ENCODE measurements around the gene LPAR2.

LPAR2 gene

GRCh38 chr19:19595171-19595701, 32.8 kb downstream of the LPAR2 start:
- Histone ChIP-seq H4K20me1 (ENCODE audit: insufficient read depth, low read length) (no peaks in the 10 kb centered on the region), H3K4me3 (ENCODE audit: low read length) (no peak overlapping the region), H3F3A (ENCODE audit: insufficient read depth, low read length) (no peaks in the 10 kb centered on the region), H3K9me2 (replicated peaks; ENCODE audit: insufficient read depth, low read length) (no peaks in the 10 kb centered on the region), H3K9ac (ENCODE audit: low read length) (no peak overlapping the region), H3K27me3 (replicated peaks; ENCODE audit: insufficient read depth, low read length) (no peaks in the 10 kb centered on the region; the same call in 1 of the 2 replicates), H3K27ac (ENCODE audit: low read length) (no peak overlapping the region), H3K4me2 (ENCODE audit: low read depth, low read length) (no peak overlapping the region), H2AFZ (ENCODE audit: low read length) (no peak overlapping the region), H3K36me3 (replicated peaks; ENCODE audit: insufficient read depth, low read length) (no peaks in the 10 kb centered on the region), H3K9me3 (replicated peaks; ENCODE audit: insufficient read depth, low read length) (no peaks in the 10 kb centered on the region), H3K79me2 (ENCODE audit: low read length) (no peaks in the 10 kb centered on the region), H3K4me1 (ENCODE audit: low read length) (0 out of 2 replicates have a peak, but pooled peaks cover 8% of the 10 kb centered on the region)
- TF ChIP-seq EZH2phosphoT487 (IDR thresholded peaks at IDR 0.05; ENCODE audit: low read length) (no peak), CTCF (IDR thresholded peaks at IDR 0.05; ENCODE audit: low read length) (no peak), EZH2 (optimal IDR thresholded peaks at IDR 0.05; ENCODE audit: low read depth, low read length) (no peak)
- no peak for DNase-seq

- Histone ChIP-seq H3K9me3 (replicated peaks; ENCODE audit: insufficient read depth, low read length) (no peaks in the 10 kb centered on the region), H2AFZ (ENCODE audit: low read length) (no peak overlapping the region), H3K9me2 (replicated peaks; ENCODE audit: insufficient read depth, low read length) (no peaks in the 10 kb centered on the region), H3K36me3 (replicated peaks; ENCODE audit: insufficient read depth, low read length) (no peaks in the 10 kb centered on the region), H3F3A (ENCODE audit: insufficient read depth, low read length) (no peaks in the 10 kb centered on the region), H3K27me3 (replicated peaks; ENCODE audit: insufficient read depth, low read length) (no peaks in the 10 kb centered on the region; the same call in 1 of the 2 replicates), H3K79me2 (ENCODE audit: low read length) (no peaks in the 10 kb centered on the region), H3K4me2 (ENCODE audit: low read depth, low read length) (no peak overlapping the region), H3K9ac (ENCODE audit: low read length) (no peak overlapping the region), H3K27ac (ENCODE audit: low read length) (no peak overlapping the region), H4K20me1 (ENCODE audit: insufficient read depth, low read length) (no peaks in the 10 kb centered on the region), H3K4me3 (ENCODE audit: low read length) (no peak overlapping the region), H3K4me1 (ENCODE audit: low read length) (0 out of 2 replicates have a peak, but pooled peaks cover 8% of the 10 kb centered on the region)
- DNase-seq, result no peak
- TF ChIP-seq EZH2phosphoT487 (IDR thresholded peaks at IDR 0.05; ENCODE audit: low read length) (no peak), CTCF (IDR thresholded peaks at IDR 0.05; ENCODE audit: low read length) (no peak), EZH2 (optimal IDR thresholded peaks at IDR 0.05; ENCODE audit: low read depth, low read length) (no peak)
Measured at GRCh38 chr19:19594381-19594780, 33.6 kb downstream of the LPAR2 start.

GRCh38 chr19:19592690-19593089, 35.3 kb downstream of the LPAR2 start:
- Histone ChIP-seq H3K4me1 (ENCODE audit: low read length) (0 out of 2 replicates have a peak, but pooled peaks cover 3% of the 10 kb centered on the region), H3K79me2 (ENCODE audit: low read length) (no peaks in the 10 kb centered on the region), H3K9me3 (replicated peaks; ENCODE audit: insufficient read depth, low read length) (no peaks in the 10 kb centered on the region), H4K20me1 (ENCODE audit: insufficient read depth, low read length) (no peaks in the 10 kb centered on the region), H3K27me3 (replicated peaks; ENCODE audit: insufficient read depth, low read length) (no peaks in the 10 kb centered on the region; the same call in 1 of the 2 replicates), H3K9me2 (replicated peaks; ENCODE audit: insufficient read depth, low read length) (no peaks in the 10 kb centered on the region), H3K9ac (ENCODE audit: low read length) (no peak overlapping the region), H2AFZ (ENCODE audit: low read length) (no peak overlapping the region), H3K4me3 (ENCODE audit: low read length) (no peak overlapping the region), H3K27ac (ENCODE audit: low read length) (no peak overlapping the region), H3K4me2 (ENCODE audit: low read depth, low read length) (no peak overlapping the region), H3K36me3 (replicated peaks; ENCODE audit: insufficient read depth, low read length) (no peaks in the 10 kb centered on the region), H3F3A (ENCODE audit: insufficient read depth, low read length) (no peaks in the 10 kb centered on the region)
- TF ChIP-seq CTCF (IDR thresholded peaks at IDR 0.05; ENCODE audit: low read length) (no peak), EZH2 (optimal IDR thresholded peaks at IDR 0.05; ENCODE audit: low read depth, low read length) (no peak), EZH2phosphoT487 (IDR thresholded peaks at IDR 0.05; ENCODE audit: low read length) (no peak)
- DNase-seq, result no peak

All from MM.1S (cell line).